ENCODE data around the gene LARP6.
A peak's percentile ranks its signal among the peaks of the same experiment; 100 is the strongest.
"Not testable (repeated sequence)": the region's sequence is repeated elsewhere in the genome, so short reads cannot be mapped to it uniquely, and the experiment has no call there.

Gene LARP6

DNA sequence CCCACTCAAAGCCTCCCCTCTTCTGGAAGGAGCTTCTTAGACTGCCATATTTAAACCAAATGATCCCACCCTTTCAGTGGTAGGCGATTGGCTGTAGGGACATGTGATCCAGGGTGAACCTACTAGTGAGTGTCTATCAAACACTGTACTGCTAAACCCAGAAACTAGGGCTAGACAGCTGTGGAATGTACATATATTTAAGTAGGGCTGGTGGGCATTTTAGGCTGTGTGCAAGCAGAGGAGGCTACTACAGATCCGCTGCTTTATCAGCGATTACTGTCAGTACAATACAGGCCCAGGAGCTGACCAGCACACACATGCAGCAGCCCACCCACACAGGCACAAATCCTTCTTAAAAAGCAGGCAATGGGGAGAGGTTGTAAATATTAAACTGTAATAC is 15.4 kb upstream of the LARP6 start:
- no peak for DNase-seq (ENCODE audit: low read depth in 2 of 2)
- no peak overlapping the region for H3K4me3 ChIP-seq (replicated peaks in 1 of 2; ENCODE audit: low read depth in 2 of 2, low read length in 2 of 2)
- TF ChIP-seq, protein P1, sequence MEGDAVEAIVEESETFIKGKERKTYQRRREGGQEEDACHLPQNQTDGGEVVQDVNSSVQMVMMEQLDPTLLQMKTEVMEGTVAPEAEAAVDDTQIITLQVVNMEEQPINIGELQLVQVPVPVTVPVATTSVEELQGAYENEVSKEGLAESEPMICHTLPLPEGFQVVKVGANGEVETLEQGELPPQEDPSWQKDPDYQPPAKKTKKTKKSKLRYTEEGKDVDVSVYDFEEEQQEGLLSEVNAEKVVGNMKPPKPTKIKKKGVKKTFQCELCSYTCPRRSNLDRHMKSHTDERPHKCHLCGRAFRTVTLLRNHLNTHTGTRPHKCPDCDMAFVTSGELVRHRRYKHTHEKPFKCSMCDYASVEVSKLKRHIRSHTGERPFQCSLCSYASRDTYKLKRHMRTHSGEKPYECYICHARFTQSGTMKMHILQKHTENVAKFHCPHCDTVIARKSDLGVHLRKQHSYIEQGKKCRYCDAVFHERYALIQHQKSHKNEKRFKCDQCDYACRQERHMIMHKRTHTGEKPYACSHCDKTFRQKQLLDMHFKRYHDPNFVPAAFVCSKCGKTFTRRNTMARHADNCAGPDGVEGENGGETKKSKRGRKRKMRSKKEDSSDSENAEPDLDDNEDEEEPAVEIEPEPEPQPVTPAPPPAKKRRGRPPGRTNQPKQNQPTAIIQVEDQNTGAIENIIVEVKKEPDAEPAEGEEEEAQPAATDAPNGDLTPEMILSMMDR (IDR thresholded peaks at IDR 0.05; ENCODE audit: low read depth, low read length), result no peak

DNA sequence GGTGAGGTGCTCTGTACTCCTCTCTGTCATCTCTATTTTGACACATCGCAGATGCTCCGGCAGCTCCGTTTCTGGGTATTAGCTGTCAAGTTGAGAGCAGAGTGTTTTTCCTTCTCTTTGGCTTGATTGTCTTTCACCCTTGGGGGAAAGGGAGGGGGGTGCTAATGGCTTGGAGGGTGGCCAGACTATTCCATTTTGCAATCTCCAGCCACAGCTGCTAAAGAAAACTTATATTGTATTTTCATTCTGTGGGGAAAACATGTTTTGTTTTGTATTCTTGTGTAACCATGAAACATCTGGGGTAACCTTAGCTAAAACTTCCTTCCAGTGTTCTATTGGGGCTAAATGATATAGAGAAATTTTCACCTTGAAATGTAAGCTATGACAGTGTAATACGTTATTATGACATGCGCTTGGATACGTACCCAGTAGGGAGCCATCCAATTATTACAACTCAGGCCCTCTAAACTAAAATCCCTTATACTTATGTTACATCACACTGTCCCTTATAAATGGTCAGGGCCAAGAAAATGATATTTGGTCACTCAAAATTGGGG is 14.0 kb upstream of the LARP6 start:
- no peak overlapping the region for H3K4me3 ChIP-seq (replicated peaks in 1 of 2; ENCODE audit: low read depth in 2 of 2, low read length in 2 of 2)
- TF ChIP-seq, protein P1 (IDR thresholded peaks at IDR 0.05; ENCODE audit: low read depth, low read length), result no peak

DNA sequence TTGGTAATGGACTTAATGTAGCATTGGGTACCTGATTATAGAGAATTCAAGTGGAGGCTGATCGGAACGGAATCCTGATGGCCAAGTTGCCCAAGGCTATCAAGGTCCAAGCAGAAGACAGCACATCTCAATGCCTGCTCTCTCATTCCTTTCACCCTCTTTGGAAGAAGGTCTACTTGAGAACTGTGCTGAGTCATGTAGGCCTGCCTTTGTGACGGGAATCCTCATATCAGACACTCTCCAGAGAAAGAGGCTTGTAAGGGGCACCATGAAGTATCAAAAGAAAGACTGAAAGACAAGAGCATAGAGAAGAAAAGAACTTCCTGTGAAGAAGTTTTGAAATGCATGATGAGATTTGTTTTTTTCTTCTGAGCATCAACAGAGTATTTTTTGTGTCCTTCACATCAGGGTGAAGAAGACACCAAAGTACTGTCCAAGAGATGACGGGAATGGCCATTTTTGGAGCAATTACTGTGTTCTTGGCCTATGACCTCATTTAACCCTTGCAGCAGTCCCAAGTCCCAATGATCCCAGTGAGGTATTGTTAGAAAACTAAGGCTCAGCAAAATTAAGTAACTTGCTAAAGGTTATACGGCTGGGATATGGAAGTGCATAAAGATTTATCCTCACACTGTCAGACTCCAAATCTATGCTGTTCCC is 13.2 kb upstream of the LARP6 start:
- no peak overlapping the region for H3K4me3 ChIP-seq (replicated peaks in 1 of 2; ENCODE audit: low read depth in 2 of 2, low read length in 2 of 2)
- peak; percentile 44 to 60 for DNase-seq (ENCODE audit: low read depth in 2 of 2)
- TF ChIP-seq, protein P1 (IDR thresholded peaks at IDR 0.05; ENCODE audit: low read depth, low read length), result no peak

More for the DNA sequence above, 14.0 kb upstream of the LARP6 start:
- DNase-seq (ENCODE audit: low read depth in 2 of 2), result peak; percentile 86 to 93

DNA sequence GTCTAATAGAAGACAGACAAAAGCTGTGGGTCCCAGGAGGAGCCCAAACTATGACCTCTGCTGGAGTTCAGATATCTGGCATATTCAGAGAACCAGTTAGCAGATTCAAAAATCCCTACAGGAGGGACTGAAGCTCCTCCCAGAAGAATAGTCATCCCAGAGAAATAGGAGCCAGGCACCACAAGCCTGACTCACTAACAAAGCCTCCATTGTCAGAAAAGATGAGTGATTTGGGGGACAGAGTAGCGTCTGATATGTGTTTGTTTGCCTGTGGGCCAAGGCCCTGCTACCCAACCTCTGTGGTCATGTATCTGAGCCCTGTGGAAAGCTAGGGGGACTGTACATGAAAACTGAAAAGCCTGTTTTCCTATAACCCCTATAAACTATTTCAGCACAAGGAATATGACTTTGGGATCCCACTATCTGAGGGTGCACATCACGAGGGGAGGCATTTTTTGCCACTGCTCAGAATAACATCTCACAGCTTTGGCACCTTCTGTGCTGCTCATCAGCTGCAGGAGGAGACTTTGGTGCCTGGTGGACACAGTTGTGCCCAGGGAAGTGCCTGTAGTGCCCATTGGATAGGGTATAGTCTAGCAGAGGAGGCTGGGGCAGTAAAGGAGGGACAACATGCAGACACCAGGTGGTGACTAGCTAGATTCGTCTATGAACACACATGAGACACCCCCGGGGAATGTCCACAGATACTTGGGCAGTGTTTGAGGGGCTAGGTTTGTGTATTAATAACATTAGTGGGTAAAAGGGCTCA is 9.7 kb upstream of the LARP6 start:
- peak; percentile 76 to 86 for DNase-seq (ENCODE audit: low read depth in 2 of 2)
- TF ChIP-seq, protein P1 (IDR thresholded peaks at IDR 0.05; ENCODE audit: low read depth, low read length), result no peak
- no peak overlapping the region for H3K4me3 ChIP-seq (replicated peaks in 1 of 2; ENCODE audit: low read depth in 2 of 2, low read length in 2 of 2)

DNA sequence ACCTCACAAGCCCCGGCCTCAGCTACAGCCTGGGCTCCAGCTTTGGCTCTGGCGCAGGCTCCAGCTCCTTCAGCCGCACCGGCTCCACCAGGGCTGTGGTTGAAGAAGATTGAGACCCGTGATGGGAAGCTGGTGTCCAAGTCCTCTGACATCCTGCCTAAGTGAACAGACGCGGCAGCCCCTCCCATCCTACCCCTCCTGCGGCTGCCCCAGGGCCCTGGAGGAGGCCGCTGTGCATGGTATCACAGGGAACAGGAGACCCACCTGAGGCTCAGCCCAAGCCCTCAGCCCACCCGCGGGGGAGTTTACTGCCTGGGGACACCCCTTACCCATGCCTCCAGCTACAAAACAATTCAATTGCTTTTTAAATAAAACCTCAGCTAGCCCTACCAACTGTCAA is 6.0 kb upstream of the LARP6 start:
- TF ChIP-seq, protein P1 (IDR thresholded peaks at IDR 0.05; ENCODE audit: low read depth, low read length), result no peak
- no peak for DNase-seq (ENCODE audit: low read depth in 2 of 2)
- H3K4me3 ChIP-seq (replicated peaks in 1 of 2; ENCODE audit: low read depth in 2 of 2, low read length in 2 of 2), result no peak overlapping the region

DNA sequence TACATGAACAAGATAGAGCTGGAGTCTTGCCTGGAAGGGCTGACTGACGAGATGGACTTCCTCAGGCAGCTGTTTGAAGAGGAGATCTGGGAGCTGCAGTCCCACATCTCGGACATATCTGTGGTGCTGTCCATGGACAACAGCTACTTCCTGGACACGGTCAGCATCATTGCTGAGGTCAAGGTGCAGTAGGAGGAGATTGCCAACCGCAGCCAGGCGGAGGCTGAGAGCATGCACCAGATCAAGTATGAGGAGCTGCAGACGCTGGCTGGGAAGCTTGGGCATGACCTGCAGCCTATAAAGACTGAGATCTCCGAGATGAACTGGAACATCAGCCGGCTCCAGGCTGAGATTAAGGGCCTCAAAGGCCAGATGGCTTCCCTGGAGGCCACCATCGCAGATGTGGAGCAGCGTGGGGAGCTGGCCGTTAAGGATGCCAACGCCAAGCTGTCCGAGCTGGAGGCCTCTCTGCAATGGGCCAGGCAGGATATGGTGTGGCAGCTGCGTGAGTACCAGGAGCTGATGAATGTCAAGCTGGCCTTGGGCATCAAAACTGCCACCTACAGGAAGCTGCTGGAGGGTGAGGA is 5.5 kb upstream of the LARP6 start:
- TF ChIP-seq, protein P1 (IDR thresholded peaks at IDR 0.05; ENCODE audit: low read depth, low read length), result no peak
- H3K4me3 ChIP-seq (replicated peaks in 1 of 2; ENCODE audit: low read depth in 2 of 2, low read length in 2 of 2), result no peak overlapping the region
- DNase-seq (ENCODE audit: low read depth in 2 of 2), result peak in 1 of 2 donors; percentile 22

DNA sequence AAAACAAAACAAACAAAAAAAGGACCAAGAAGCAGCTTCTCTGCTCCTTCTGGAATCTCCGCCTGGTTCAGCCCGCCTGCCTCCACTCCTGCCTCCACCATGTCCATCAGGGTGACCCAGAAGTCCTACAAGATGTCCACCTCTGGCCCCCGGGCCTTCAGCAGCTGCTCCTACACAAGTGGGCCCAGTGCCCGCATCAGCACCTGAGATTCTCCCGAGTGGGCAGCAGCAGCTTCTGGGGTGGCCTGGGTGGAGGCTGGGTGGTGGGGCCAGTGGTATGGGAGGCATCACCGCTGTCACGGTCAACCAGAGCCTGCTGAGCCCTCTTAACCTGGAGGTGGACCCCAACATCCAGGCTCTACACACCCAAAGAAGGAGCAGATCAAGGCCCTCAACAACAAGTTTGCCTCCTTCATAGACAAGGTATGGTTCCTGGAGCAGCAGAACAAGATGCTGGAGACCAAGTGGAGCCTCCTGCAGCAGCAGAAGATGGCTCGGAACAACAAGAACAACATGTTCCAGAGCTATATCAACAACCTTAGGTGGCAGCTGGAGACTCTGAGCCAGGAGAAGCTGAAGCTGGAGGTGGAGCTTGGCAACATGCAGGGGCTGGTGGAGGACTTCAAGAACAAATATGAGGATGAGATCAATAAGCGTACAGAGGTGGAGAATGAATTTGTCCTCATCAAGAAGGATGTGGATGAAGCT is 4.8 kb upstream of the LARP6 start:
- not testable (repeated sequence) for H3K4me3 ChIP-seq (replicated peaks in 1 of 2; ENCODE audit: low read depth in 2 of 2, low read length in 2 of 2); DNase-seq (ENCODE audit: low read depth in 2 of 2)
